A673 (cell line): ENCODE results near the gene UGP2.

Experiments used
- EZH2 ChIP-seq: fragments of 200-600 bp; sonication (generic); IDR thresholded peaks from 2 replicates; pipeline ENCODE4 v1.6.1; 2017; ENCODE audit warnings: borderline replicate concordance, low read depth, mild to moderate bottlenecking, mixed read lengths, antibody characterized with exemption, low read length; ENCODE audit not compliant: poor library complexity, severe bottlenecking
- TF ChIP-seq, protein P1 (sequence below): fragments of 300-800, 200-600 bp; sonication (generic); conservative IDR thresholded peaks from 2 replicates; pipeline ENCODE4 v1.5.1; 2017; ENCODE audit warnings: low read depth, mild to moderate bottlenecking, antibody characterized with exemption, low read length, moderate library complexity, mixed read lengths

GRCh38 chr2:63861220-63861822, 19.6 kb downstream of the UGP2 start:
- TF ChIP-seq, protein P1, sequence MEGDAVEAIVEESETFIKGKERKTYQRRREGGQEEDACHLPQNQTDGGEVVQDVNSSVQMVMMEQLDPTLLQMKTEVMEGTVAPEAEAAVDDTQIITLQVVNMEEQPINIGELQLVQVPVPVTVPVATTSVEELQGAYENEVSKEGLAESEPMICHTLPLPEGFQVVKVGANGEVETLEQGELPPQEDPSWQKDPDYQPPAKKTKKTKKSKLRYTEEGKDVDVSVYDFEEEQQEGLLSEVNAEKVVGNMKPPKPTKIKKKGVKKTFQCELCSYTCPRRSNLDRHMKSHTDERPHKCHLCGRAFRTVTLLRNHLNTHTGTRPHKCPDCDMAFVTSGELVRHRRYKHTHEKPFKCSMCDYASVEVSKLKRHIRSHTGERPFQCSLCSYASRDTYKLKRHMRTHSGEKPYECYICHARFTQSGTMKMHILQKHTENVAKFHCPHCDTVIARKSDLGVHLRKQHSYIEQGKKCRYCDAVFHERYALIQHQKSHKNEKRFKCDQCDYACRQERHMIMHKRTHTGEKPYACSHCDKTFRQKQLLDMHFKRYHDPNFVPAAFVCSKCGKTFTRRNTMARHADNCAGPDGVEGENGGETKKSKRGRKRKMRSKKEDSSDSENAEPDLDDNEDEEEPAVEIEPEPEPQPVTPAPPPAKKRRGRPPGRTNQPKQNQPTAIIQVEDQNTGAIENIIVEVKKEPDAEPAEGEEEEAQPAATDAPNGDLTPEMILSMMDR: peak; percentile 65
- TF ChIP-seq EZH2: no peak
